ENCODE results near the gene NYAP2.

DNA sequence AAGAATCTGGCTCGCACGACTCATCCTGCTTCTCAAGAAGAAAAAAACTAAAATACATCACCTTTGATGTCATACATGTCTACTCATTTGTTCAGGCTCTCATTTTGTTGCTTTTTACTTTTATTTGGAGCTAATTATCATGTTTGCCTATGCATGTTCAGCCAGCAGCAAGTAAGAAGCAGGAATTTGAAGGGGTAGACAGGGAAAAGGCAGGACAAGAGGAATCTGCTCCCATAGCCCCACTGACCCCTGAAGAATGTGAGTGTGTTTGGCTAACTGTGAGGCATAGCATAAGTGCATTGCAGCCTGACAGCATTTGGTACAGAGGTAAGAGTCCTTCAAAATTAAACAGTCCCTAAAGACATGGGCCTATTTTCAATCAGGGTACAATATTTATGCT lies 72.7 kb downstream of the NYAP2 start:
- TF ChIP-seq CTCF (IDR thresholded peaks at IDR 0.05), result no peak
- no peak for TF ChIP-seq POLR2AphosphoS5 (IDR thresholded peaks at IDR 0.05)
- TF ChIP-seq EP300 (IDR thresholded peaks at IDR 0.05), result no peak
